Liver (tissue), 9 donors: Measurements from ENCODE around the gene FXYD4. TPM values are rescaled to one million over a fixed set of nuclear protein-coding genes. Genes with fewer than 3 reads are reported as not detected.
"Not testable (repeated sequence)": the region's sequence is repeated elsewhere in the genome, so short reads cannot be mapped to it uniquely, and the experiment has no call there.

Experiments used
- DNase-seq: peaks from one replicate; pipeline ENCODE4 v3.0.0-alpha.2; 2017; ENCODE audit warnings: low spot score
- H3K27ac ChIP-seq, 2 donors: one replicate each; pipeline ENCODE4 v1.7.0; 2013; ENCODE audit warnings: inconsistent platforms in 2 of 2, low read length in 2 of 2, control low read depth in 1 of 2, low read depth in 1 of 2, mild to moderate bottlenecking in 1 of 2
- H3K27me3 ChIP-seq, 4 donors: one replicate each; pipeline versions ENCODE4 v1.6.1 to v1.7.0; 2013; ENCODE audit warnings: low read length in 3 of 4, inconsistent platforms in 1 of 4, mild to moderate bottlenecking in 1 of 4, moderate library complexity in 1 of 4; ENCODE audit not compliant: control insufficient read depth in 4 of 4, insufficient read depth in 4 of 4
- H3K36me3 ChIP-seq, 4 donors: one replicate each; pipeline versions ENCODE4 v1.6.1 to v1.7.0; 2013; ENCODE audit warnings: low read length in 3 of 4, mild to moderate bottlenecking in 3 of 4, low read depth in 1 of 4, moderate library complexity in 1 of 4; ENCODE audit not compliant: control insufficient read depth in 4 of 4, insufficient read depth in 3 of 4
- H3K4me1 ChIP-seq, 4 donors: one replicate each; pipeline versions ENCODE4 v1.6.1 to v1.7.0; 2013; ENCODE audit warnings: low read length in 3 of 4, mild to moderate bottlenecking in 3 of 4, moderate library complexity in 1 of 4; ENCODE audit not compliant: control insufficient read depth in 4 of 4, insufficient read depth in 4 of 4
- H3K4me3 ChIP-seq, 3 donors: one replicate each; pipeline versions ENCODE4 v1.6.1 to v1.7.0; 2013; ENCODE audit warnings: low read length in 3 of 3, control low read depth in 1 of 3, low read depth in 1 of 3, mild to moderate bottlenecking in 1 of 3
- H3K9ac ChIP-seq, 2 donors: one replicate each; pipeline ENCODE4 v1.7.0; 2013; ENCODE audit warnings: low read length in 2 of 2, mild to moderate bottlenecking in 2 of 2, moderate library complexity in 2 of 2, control low read depth in 1 of 2, low read depth in 1 of 2
- H3K9me3 ChIP-seq, 4 donors: one replicate each; pipeline versions ENCODE4 v1.6.1 to v1.7.0; 2013; ENCODE audit warnings: low read length in 3 of 4; ENCODE audit not compliant: control insufficient read depth in 4 of 4
- ATF3 ChIP-seq: IDR thresholded peaks from 2 replicates; pipeline ENCODE4 v1.6.1; 2016; ENCODE audit warnings: antibody characterized with exemption
- FOXA1 ChIP-seq: IDR thresholded peaks from 2 replicates; pipeline ENCODE4 v1.6.1; 2016; ENCODE audit warnings: antibody characterized with exemption
- FOXA2 ChIP-seq: IDR thresholded peaks from 2 replicates; pipeline ENCODE4 v1.6.1; 2016; ENCODE audit warnings: antibody characterized with exemption
- GABPA ChIP-seq, 2 donors: IDR thresholded peaks in 1 of 2; conservative IDR thresholded peaks in 1 of 2; 2 replicates each; pipeline ENCODE4 v1.6.1; 2016; ENCODE audit warnings: antibody characterized with exemption in 2 of 2, mild to moderate bottlenecking in 1 of 2, moderate library complexity in 1 of 2
- HNF4G ChIP-seq: IDR thresholded peaks from 2 replicates; pipeline ENCODE4 v1.6.1; 2016; ENCODE audit warnings: antibody characterized with exemption
- JUND ChIP-seq, 2 donors: IDR thresholded peaks; 2 replicates each; pipeline ENCODE4 v1.6.1; 2016; ENCODE audit warnings: antibody characterized with exemption in 2 of 2
- RAD21 ChIP-seq, 2 donors: IDR thresholded peaks; 2 replicates each; pipeline ENCODE4 v1.6.1; 2016; ENCODE audit warnings: antibody characterized with exemption in 2 of 2, mild to moderate bottlenecking in 2 of 2
- RXRA ChIP-seq, 2 donors: IDR thresholded peaks; 2 replicates each; pipeline ENCODE4 v1.6.1; 2017 to 2018; ENCODE audit warnings: antibody characterized with exemption in 2 of 2, mild to moderate bottlenecking in 1 of 2
- YY1 ChIP-seq: IDR thresholded peaks from 2 replicates; pipeline ENCODE4 v1.6.1; 2016; ENCODE audit warnings: antibody characterized with exemption, mild to moderate bottlenecking
- ZBTB33 ChIP-seq: IDR thresholded peaks from 2 replicates; pipeline ENCODE4 v1.6.1; 2016; ENCODE audit warnings: antibody characterized with exemption
- WGBS: extraction: QIAGEN DNeasy Blood & Tissue Kit; methylation state at CpG from one replicate; pipeline ENCODE4 v1.1.7; 2013; 5-methylcytosine and 5-hydroxymethylcytosine counted together
- polyA plus RNA-seq, 2 donors: library from polyadenylated mRNA; stranded (reverse) in 1 of 2; unstranded in 1 of 2; fragments of 200-250 nt in 1 of 2; fragments of >200 nt in 1 of 2; fragmentation: Nextera tagmentation in 1 of 2; extraction: Ambion mirVana in 1 of 2; gene quantifications; one replicate each; pipeline versions ENCODE4 v1.2.1 to v1.2.3, GENCODE V29; 2013 to 2015
- total RNA-seq, 2 donors: library from RNA; depleted of rRNA; stranded (reverse); fragments of >200 nt; gene quantifications; one replicate each; pipeline ENCODE4 v1.2.3, GENCODE V29; 2014
- donor health status: healthy.
- donor health status: healthy.
- donor health status: healthy.
- donor health status: healthy.
- donor health status: healthy.

The FXYD4 gene
- total and polyA plus RNA-seq, 4 donors = not detected

DNA sequence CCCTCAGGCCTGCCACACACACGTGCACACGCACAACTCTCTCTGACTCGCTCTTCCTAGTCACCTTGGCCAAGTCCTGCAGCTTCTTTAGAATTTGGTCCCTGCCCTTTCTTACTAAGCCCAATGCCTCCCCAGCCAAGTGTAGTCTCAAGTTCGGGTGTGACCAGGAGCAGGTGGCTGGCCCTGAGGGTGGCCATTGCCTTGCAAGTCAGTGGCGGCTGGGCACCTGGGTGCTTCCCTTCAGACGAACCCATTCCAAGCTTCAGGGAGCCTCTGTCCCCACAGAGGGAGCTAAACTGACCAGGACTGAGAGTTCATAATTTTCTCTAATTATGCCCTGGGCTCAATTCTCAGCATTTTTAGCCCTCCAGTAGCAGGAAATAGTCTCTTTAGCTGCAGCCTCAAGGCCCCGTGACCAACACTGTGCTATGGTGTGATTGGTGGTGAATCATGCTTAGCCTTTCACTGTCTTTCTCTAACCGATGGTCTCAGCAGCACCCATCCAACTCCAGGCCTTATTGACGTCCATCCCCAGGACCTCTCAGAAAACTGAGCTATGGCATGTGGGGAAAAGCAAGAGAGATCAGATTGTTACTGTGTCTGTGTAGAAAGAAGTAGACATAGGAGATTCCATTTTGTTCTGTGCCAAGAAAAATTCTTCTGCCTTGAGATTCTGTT, 34.7 kb upstream of the FXYD4 start:
- WGBS = 84% methylated on average over 9 of the region's 9 CpGs
- H3K36me3 ChIP-seq = no peaks in the 10 kb centered on the region
- H3K9ac ChIP-seq = no peak overlapping the region
- H3K4me3 ChIP-seq = no peak overlapping the region
- DNase-seq = no peak
- H3K27ac ChIP-seq = no peak overlapping the region
- H3K4me1 ChIP-seq = no peaks in the 10 kb centered on the region
- TF ChIP-seq GABPA (IDR thresholded peaks at IDR 0.05 in 1 of 2, conservative IDR thresholded peaks at IDR 0.05 in 1 of 2) (no peak), ZBTB33 (no peak), YY1 (no peak), RXRA (IDR thresholded peaks at IDR 0.05) (no peak), ATF3 (no peak)
- no peaks in the 10 kb centered on the region for H3K27me3 ChIP-seq
- H3K9me3 ChIP-seq = no peaks in the 10 kb centered on the region

- H3K9ac ChIP-seq, H3K27ac ChIP-seq, DNase-seq: not testable (repeated sequence)
Observed at GRCh38 chr10:43337536-43337935, 33.9 kb upstream of the FXYD4 start.

GRCh38 chr10:43338117-43338516, 33.3 kb upstream of the FXYD4 start:
- 87% methylated on average over 12 of the region's 12 CpGs for WGBS

More at GRCh38 chr10:43337536-43337935, 33.9 kb upstream of the FXYD4 start:
- not testable (repeated sequence) for H3K27me3 ChIP-seq, H3K36me3 ChIP-seq, H3K9me3 ChIP-seq, H3K4me1 ChIP-seq, H3K4me3 ChIP-seq
- 46% methylated on average over 7 of the region's 9 CpGs for WGBS

More at GRCh38 chr10:43338117-43338516, 33.3 kb upstream of the FXYD4 start:
- Histone ChIP-seq H3K9me3 (no peaks in the 10 kb centered on the region), H3K4me1 (no peaks in the 10 kb centered on the region), H3K36me3 (no peaks in the 10 kb centered on the region), H3K27ac (no peak overlapping the region), H3K9ac (no peak overlapping the region), H3K4me3 (no peak overlapping the region), H3K27me3 (no peaks in the 10 kb centered on the region)
- no peak for TF ChIP-seq HNF4G
- TF ChIP-seq RAD21 (IDR thresholded peaks at IDR 0.05) = no peak
- TF ChIP-seq FOXA2 = no peak
- no peak for TF ChIP-seq ZBTB33
- TF ChIP-seq RXRA (IDR thresholded peaks at IDR 0.05) = no peak
- TF ChIP-seq ATF3 = no peak
- no peak for TF ChIP-seq FOXA1
- TF ChIP-seq JUND (IDR thresholded peaks at IDR 0.05) = no peak
- DNase-seq = no peak
